ENCODE results near the gene GPSM1.

- TF ChIP-seq EZH2 (IDR thresholded peaks at IDR 0.05) (no peak), CTCF (IDR thresholded peaks at IDR 0.05) (no peak), EZH2phosphoT487 (IDR thresholded peaks at IDR 0.05) (no peak)
Measured at GRCh38 chr9:136343884-136344269, 16.5 kb downstream of the GPSM1 start.
